Stimulated activated naive CD8-positive, alpha-beta T cell treated with anti-CD3 and anti-CD28 coated beads, Interleukin-15, Interleukin-2, amounts not matched to agents 100 ng/mL and 50 ng/mL, for 24 hours (primary cell): ENCODE measurements around the gene HEBP2.
A peak's percentile ranks its signal among the peaks of the same experiment; 100 is the strongest.

Experiments
- H3K27ac Mint-ChIP-seq: one replicate; pipeline ENCODE4 v1.8.0; 2021; ENCODE audit warnings: mild to moderate bottlenecking, mixed read lengths
- H3K27me3 Mint-ChIP-seq: one replicate; pipeline ENCODE4 v1.8.0; 2021; ENCODE audit warnings: mixed read lengths
- H3K36me3 Mint-ChIP-seq: one replicate; pipeline ENCODE4 v1.8.0; 2021; ENCODE audit warnings: low read depth, mixed read lengths
- H3K4me1 Mint-ChIP-seq: one replicate; pipeline ENCODE4 v1.8.0; 2021; ENCODE audit warnings: low read depth, mixed read lengths
- H3K4me3 Mint-ChIP-seq: one replicate; pipeline ENCODE4 v1.8.0; 2021; ENCODE audit warnings: mild to moderate bottlenecking, mixed read lengths
- H3K9me3 Mint-ChIP-seq: one replicate; pipeline ENCODE4 v1.8.0; 2021; ENCODE audit warnings: mixed read lengths

The HEBP2 gene

DNA sequence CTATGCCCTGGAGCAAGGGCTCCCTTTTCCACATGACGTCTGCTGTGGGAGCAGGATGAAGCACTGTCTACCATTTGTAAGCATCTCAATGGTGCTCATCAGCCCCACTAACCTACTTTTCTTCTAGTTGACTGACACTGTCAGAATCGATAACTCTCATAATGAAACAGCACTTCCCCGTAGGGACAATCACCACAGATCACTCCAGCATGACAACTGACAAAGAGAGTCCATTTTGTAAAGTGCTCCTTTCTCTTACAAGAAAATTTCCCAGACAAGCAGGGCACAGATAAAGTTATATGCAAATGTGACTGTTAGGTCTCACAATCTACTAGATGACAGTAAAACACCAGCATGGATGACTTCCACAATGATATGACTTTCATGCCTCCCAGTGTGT lies 46.4 kb downstream of the HEBP2 start:
- H3K4me1 Mint-ChIP-seq, result peaks cover 10% of the 10 kb centered on the region

DNA sequence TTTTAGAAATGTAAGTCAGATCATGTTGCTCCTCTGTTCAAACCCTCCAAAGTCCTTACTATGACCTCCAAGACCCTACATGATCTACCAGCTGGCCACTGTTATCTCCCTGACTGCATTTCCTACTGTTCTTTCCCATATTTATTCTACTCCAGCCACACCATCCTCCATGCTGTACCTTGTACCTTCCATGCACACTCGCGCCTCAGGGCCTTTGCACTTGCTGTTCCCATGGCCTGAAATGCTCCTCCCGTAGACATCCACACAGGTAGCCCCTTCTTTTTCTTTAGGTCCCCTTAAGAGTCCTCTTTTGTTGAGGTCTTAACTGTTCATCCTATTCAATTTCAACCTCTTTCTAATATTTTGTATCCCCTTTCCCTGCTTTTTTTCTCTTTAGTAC lies 47.0 kb downstream of the HEBP2 start:
- Mint-ChIP-seq H3K27me3 (no peaks in the 10 kb centered on the region), H3K4me1 (peaks cover 15% of the 10 kb centered on the region), H3K36me3 (no peaks in the 10 kb centered on the region), H3K27ac (no peak overlapping the region), H3K4me3 (no peak overlapping the region), H3K9me3 (no peaks in the 10 kb centered on the region)

More for the DNA sequence above, 46.4 kb downstream of the HEBP2 start:
- H3K36me3 Mint-ChIP-seq, result no peaks in the 10 kb centered on the region
- no peak overlapping the region for H3K27ac Mint-ChIP-seq
- no peaks in the 10 kb centered on the region for H3K9me3 Mint-ChIP-seq
- H3K27me3 Mint-ChIP-seq, result no peaks in the 10 kb centered on the region
- no peak overlapping the region for H3K4me3 Mint-ChIP-seq

DNA sequence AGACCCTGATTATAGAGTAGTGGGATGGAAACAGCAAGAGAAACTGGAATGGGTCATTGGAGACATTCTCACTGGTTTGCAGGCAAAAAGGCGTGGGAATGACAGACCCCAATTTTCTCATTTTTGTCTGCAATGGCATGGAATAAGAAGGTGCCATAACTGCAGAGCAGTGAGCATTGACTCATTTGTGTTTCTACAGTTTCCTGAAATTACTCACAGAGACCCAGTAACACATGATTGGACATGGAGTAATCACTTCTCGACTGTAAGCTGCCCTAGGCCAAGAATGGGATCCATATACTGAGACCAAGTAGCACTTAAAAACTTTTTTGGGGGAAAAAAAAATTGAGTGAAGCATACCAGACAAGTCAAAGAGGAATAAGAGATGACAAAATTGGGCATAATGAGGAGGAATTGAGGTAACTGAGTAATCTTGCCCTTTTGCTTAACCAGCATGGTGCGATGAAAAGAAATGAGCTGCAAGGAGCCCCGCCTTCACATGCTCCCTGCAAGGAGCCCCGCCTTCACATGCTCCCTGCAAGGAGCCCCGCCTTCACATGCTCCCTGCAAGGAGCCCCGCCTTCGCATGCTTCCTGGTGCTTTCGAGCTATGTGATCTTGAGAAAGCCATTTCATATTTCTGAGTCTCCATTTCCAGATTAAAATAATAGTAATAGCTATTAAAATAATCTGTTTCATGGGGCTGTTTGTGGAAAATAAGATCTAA lies 51.1 kb downstream of the HEBP2 start:
- H3K27me3 Mint-ChIP-seq, result no peaks in the 10 kb centered on the region
- peak overlapping the region; percentile 49 for H3K4me3 Mint-ChIP-seq
- peak overlapping the region; percentile 56 for H3K27ac Mint-ChIP-seq
- H3K9me3 Mint-ChIP-seq, result no peaks in the 10 kb centered on the region
- no peaks in the 10 kb centered on the region for H3K36me3 Mint-ChIP-seq
- H3K4me1 Mint-ChIP-seq, result peaks cover 28% of the 10 kb centered on the region

DNA sequence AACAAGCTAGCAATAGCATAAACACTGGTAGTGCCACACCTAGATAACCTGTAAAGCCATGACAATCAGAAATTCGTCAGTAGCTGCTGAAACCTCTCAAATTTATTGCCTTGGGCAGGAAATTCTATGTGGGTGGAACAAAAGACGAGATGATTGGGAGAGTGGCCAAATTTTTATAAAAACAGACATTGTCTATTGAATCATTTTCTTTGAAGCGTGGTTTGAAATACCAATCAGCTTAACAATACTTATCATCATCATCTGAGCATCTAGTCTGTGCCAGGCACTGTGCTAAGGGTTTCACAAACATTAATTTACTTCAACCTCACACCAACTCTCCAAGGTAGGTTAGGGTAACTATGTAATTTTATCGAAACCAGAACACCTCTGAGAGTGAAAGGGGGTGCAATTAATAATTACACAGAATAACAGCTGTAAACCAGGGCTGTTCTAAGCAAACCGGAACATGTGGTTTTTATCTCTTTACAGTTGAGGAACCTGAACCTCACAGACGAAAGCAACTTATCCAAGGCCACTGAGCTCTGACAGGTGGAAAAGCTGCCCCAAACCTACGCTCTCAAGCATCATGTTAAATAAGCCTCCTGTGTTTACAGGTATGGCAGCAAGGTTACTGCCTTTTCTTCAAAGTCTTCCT lies 51.9 kb downstream of the HEBP2 start:
- H3K4me3 Mint-ChIP-seq, result peak overlapping the region; percentile 49
- no peaks in the 10 kb centered on the region for H3K9me3 Mint-ChIP-seq
- no peak overlapping the region for H3K27ac Mint-ChIP-seq
- H3K36me3 Mint-ChIP-seq, result no peaks in the 10 kb centered on the region
- peaks cover 28% of the 10 kb centered on the region for H3K4me1 Mint-ChIP-seq
- H3K27me3 Mint-ChIP-seq, result no peaks in the 10 kb centered on the region

GRCh38 chr6:138456401-138456790 lies 52.4 kb downstream of the HEBP2 start:
- no peak overlapping the region for H3K27ac Mint-ChIP-seq
- H3K36me3 Mint-ChIP-seq, result no peaks in the 10 kb centered on the region
- H3K9me3 Mint-ChIP-seq, result no peaks in the 10 kb centered on the region
- H3K4me3 Mint-ChIP-seq, result peak overlapping the region; percentile 30
- no peaks in the 10 kb centered on the region for H3K27me3 Mint-ChIP-seq
- peaks cover 28% of the 10 kb centered on the region for H3K4me1 Mint-ChIP-seq

GRCh38 chr6:138461647-138462046 lies 57.6 kb downstream of the HEBP2 start:
- H3K4me1 Mint-ChIP-seq, result peaks cover 6% of the 10 kb centered on the region
- no peak overlapping the region for H3K4me3 Mint-ChIP-seq
- no peaks in the 10 kb centered on the region for H3K27me3 Mint-ChIP-seq
- no peak overlapping the region for H3K27ac Mint-ChIP-seq
- no peaks in the 10 kb centered on the region for H3K36me3 Mint-ChIP-seq
- no peaks in the 10 kb centered on the region for H3K9me3 Mint-ChIP-seq

- Mint-ChIP-seq H3K4me1 (no peaks in the 10 kb centered on the region), H3K36me3 (no peaks in the 10 kb centered on the region), H3K9me3 (no peaks in the 10 kb centered on the region), H3K27ac (no peak overlapping the region), H3K4me3 (no peak overlapping the region), H3K27me3 (no peaks in the 10 kb centered on the region)
Measured at GRCh38 chr6:138464085-138464484, 60.1 kb downstream of the HEBP2 start.

GRCh38 chr6:138465007-138465645 lies 61.1 kb downstream of the HEBP2 start:
- H3K4me3 Mint-ChIP-seq, result no peak overlapping the region
- no peaks in the 10 kb centered on the region for H3K27me3 Mint-ChIP-seq
- H3K36me3 Mint-ChIP-seq, result no peaks in the 10 kb centered on the region
- no peaks in the 10 kb centered on the region for H3K4me1 Mint-ChIP-seq
- peak overlapping the region; percentile 10 for H3K27ac Mint-ChIP-seq
- H3K9me3 Mint-ChIP-seq, result no peaks in the 10 kb centered on the region

DNA sequence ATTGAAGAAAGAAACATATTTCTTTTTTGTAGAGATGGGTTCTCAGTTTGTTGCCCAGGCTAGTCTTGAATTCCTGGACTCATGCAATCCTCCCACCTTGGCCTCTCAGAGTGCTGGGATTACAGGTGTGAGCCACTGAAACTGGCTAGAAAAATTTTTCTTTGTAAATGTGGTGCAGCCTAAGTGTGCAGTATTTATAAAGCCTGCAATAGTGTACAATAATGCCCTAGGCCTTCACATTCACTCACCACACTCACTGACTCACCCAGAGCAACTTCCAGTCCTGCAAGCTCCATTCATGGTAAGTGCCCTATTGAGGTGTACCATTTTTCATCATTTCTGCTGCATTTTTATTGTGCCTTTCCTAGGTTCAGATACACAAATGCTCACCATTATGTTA lies 63.9 kb downstream of the HEBP2 start:
- H3K9me3 Mint-ChIP-seq, result no peaks in the 10 kb centered on the region
- no peak overlapping the region for H3K4me3 Mint-ChIP-seq
- no peaks in the 10 kb centered on the region for H3K36me3 Mint-ChIP-seq
- no peaks in the 10 kb centered on the region for H3K4me1 Mint-ChIP-seq
- H3K27ac Mint-ChIP-seq, result no peak overlapping the region
- no peaks in the 10 kb centered on the region for H3K27me3 Mint-ChIP-seq

GRCh38 chr6:138468320-138469015 lies 64.4 kb downstream of the HEBP2 start:
- Mint-ChIP-seq H3K4me1 (no peaks in the 10 kb centered on the region), H3K27me3 (no peaks in the 10 kb centered on the region), H3K27ac (no peak overlapping the region), H3K36me3 (no peaks in the 10 kb centered on the region), H3K9me3 (no peaks in the 10 kb centered on the region), H3K4me3 (no peak overlapping the region)
